NCI-H2171 treated with DMSO at 0.1 percent for 48 hours (cell line): Measurements from ENCODE around the gene ENTPD2.
A peak's percentile ranks its signal among the peaks of the same experiment; 100 is the strongest.
"Not testable (repeated sequence)": the region's sequence is repeated elsewhere in the genome, so short reads cannot be mapped to it uniquely, and the experiment has no call there.

Experiments used
- DNase-seq: peaks from one replicate; lab custom pipeline; 2025; lab: John Stamatoyannopoulos, UW

Gene ENTPD2

GRCh38 chr9:137015976-137016375 is 37.9 kb downstream of the ENTPD2 start:
- no peak for DNase-seq

DNA sequence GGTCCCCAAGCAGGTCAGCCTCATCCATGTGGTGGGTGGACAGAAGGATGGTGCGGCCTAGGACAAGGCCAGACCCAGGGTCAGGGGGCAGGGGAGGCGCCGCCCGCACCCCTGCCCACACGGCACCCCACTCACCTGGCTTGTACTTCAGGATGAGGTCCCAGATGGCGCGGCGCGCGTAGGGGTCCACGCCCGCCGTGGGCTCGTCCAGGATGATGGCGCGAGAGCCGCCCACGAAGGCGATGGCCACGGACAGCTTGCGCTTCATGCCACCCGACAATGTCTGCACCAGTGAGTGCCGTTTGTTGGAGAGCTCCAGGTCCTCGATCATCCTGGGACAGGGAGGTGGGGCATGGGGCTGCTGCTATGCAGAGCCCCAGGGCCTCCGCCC is 38.3 kb downstream of the ENTPD2 start:
- DNase-seq = no peak

GRCh38 chr9:137014776-137015539 is 38.9 kb downstream of the ENTPD2 start:
- DNase-seq = no peak

DNA sequence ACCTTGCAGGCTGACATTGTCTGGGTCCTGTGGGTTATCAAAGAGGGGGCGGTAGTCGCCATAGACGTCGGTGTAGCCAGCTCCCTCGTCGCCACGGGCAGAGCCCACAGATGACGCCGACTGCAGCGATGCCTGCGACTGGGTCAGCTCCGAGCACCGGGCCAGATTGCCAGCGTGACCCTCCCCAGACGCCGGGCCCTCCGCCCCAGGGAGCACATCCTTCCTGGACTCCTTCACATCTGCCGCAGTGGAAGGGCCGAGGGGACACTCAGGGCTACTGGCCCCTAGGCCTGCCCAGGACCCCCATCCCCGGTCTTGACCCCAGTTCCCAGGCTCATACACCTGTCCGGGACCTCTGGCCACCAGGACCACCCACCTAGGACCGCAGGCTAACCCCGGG is 39.7 kb downstream of the ENTPD2 start:
- no peak for DNase-seq

GRCh38 chr9:137013571-137013940 is 40.3 kb downstream of the ENTPD2 start:
- DNase-seq = no peak

GRCh38 chr9:137012694-137013570 is 40.9 kb downstream of the ENTPD2 start:
- DNase-seq = no peak

GRCh38 chr9:137011907-137012675 is 41.8 kb downstream of the ENTPD2 start:
- no peak for DNase-seq

- DNase-seq = no peak
Observed at GRCh38 chr9:137011156-137011555, 42.7 kb downstream of the ENTPD2 start.

DNA sequence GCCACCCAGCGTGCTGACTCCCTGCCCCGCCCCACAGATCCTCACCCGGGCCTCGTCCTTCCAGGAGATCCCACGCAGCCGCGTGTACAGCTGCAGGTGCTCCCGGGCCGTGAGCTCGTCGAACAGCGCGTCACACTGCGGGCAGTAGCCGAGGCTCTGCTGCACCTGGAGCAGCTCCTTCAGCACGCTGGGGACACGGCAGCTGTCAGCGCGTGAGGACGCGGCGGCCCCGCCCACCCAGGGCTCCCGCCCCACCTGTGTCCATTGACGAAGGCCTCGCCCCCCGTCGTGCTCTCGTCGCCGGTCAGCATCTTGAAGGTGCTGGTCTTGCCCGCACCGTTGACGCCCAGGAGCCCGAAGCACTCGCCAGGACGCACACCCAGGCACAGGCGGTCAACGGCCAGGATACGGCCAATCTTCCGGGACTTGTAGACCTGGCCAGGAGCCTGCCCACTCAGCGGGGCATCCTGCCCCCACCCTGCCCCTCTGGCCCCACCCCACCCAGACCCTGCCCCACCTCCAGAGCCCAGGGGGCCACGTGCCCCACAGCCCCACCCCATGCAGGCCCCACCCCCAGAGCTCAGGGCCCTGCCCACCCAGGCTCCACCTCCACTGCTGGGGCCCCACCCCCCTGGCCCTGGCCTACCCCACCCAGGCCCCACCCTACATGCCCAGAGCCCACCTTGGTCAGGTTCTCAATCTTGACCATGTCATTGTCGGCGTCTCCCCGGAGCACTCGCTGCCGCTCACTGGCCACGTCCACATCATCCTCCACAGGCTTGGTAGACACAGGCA is 43.7 kb downstream of the ENTPD2 start:
- DNase-seq = no peak

DNA sequence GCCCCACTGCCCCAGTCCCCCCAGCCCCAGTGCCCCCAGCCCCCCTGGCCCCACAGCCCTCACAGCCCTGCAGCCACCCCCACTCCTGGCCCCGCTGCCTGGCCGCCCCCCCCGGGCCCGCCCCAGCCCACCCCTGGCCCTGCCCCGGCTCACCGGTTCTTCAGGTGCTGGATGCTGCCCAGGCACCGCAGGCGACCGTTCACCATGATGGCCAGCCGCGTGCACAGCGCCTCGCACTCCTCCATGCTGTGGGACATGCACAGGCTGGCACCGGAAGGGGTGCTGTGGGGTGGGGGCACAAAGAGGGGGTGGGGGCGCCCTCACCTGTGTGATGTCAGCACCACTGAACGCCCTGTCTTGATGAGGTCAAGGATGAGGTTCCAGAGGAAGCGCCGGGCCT is 44.6 kb downstream of the ENTPD2 start:
- no peak for DNase-seq

DNA sequence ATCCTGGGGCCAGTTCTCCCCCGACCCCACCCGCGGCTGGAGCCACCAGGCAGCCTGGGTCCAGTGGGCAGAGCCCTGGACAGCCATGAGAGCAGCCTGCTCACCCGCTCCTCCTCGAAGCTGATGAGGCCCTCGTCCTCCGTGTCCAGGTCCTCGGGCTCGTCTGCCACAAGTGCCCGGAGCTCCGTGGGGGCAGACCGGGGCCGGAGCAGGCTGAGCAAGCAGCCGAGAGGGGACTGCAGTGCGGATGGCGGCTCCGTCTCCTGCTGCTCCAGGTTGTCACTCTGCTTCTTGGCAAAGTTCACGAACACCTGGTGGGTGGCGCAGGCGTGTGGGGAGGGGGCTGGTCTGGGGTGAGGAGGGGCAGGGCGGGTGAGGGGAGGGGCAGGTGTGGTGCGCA is 45.5 kb downstream of the ENTPD2 start:
- no peak for DNase-seq

GRCh38 chr9:137007816-137008270 is 46.0 kb downstream of the ENTPD2 start:
- no peak for DNase-seq

- DNase-seq = peak; percentile 31
Observed at GRCh38 chr9:137007108-137007815, 46.6 kb downstream of the ENTPD2 start.

GRCh38 chr9:137006116-137007003 is 47.5 kb downstream of the ENTPD2 start:
- no peak for DNase-seq

DNA sequence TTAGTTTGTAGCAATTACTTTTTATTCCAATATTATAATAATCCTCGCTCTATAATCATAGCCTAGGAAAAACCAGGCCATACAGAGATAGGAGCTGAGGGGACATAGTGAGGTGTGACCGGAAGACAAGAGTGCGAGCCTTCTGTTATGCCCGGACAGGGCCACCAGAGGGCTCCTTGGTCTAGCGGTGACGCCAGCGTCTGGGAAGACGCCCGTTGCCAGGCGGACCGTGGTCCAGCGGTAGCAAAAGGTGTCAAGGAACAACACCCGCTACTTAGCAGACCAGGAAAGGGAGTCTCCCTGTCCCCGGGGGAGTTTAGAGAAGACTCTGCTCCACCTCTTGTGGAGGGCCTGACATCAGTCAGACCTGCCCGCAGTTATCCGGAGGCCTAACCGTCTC is 49.6 kb downstream of the ENTPD2 start:
- not testable (repeated sequence) for DNase-seq

- DNase-seq = no peak
Observed at GRCh38 chr9:137002646-137003041, 51.2 kb downstream of the ENTPD2 start.

- no peak for DNase-seq
Observed at GRCh38 chr9:137001857-137002645, 51.8 kb downstream of the ENTPD2 start.

DNA sequence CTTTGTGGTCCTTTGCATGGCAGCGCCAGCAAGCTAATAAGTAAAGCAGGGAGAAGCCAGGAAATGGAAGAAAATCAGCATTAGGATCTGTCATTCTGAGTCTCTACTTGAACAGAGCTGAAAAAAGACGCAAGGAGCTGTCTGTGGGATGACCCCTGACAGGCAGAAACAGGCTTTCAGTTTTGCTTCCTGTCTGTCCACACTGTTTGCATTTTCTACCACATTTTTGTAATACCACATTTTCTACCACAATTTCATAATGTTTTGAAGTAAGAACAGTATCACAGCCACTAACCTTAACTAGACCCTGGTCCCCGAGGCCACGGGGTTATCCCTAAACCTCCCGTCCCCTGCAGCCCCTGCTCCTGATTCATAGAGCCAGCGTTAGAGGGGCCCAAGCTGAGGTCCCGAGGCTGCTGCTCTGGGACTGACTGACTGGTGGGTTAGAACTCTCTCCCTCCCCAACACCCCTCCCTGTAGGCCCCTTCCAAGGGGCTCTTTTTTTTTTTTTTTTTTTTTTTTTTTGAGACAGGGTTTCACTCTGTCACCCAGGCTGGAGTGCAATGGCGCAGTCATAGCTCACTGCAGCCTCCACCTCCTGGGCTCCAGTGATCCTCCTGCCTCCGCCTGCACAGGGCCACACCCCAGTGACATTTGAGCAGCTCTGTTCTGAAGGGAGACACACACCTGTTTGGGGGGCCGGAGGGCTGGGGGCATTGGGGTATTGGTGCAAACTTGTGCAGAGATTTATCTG is 53.5 kb downstream of the ENTPD2 start:
- DNase-seq = no peak
